HG03066 (cell line): ENCODE results near the gene XRCC1.

Source experiments
- ATAC-seq: cut with Tn5 transposase; IDR thresholded peaks from one replicate; pipeline ENCODE4 v1.9.1; 2021; ENCODE audit warnings: low read depth; ENCODE audit not compliant: unreplicated experiment

Gene XRCC1

GRCh38 chr19:43495082-43495481 is 80.2 kb downstream of the XRCC1 start:
- no peak for ATAC-seq
